OCI-LY3 (cell line): ENCODE measurements around the gene RPS28.

Source experiments
- CTCF ChIP-seq: fragments of 200-600, 300-600 bp; sonication (generic); IDR thresholded peaks from 2 replicates; pipeline ENCODE4 v1.5.1; 2014; ENCODE audit warnings: antibody characterized with exemption, low read length, low read depth
- EZH2phosphoT487 ChIP-seq: fragments of 200-600 bp; shearing (Covaris generic); IDR thresholded peaks from 2 replicates; pipeline ENCODE4 v1.6.1; 2018; ENCODE audit warnings: antibody characterized with exemption, mixed run types, low read depth

GRCh38 chr19:8320564-8321066 is 681 bp upstream of the RPS28 start:
- no peak for TF ChIP-seq CTCF
- TF ChIP-seq EZH2phosphoT487, result no peak
